ENCODE measurements around the gene ABCC5.

ABCC5 gene

DNA sequence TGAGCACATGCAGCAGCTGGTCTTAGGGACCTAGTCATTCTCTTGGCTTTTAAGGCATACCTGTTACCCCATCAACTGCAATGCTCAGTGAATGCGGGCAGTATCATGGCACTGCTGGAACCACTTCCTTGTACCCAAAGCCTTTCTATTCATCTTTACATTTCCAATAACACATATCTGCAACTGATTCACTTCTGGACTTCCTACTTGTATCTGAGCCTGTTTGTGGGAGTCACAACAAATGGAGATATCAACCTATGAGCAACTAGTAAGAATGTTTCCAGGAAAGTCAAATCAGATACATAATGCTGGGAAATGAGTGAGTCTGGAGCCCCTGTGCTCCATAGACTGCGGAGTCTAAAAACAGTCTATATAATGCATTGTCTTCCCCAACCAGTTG lies 71.6 kb downstream of the ABCC5 start:
- H3K27me3 ChIP-seq (ENCODE audit: insufficient read depth, low read length, poor library complexity): no peaks in the 10 kb centered on the region
- peaks cover 62% of the 10 kb centered on the region for H3K36me3 ChIP-seq (ENCODE audit: insufficient read depth, low read length)
- TF ChIP-seq, protein P1, sequence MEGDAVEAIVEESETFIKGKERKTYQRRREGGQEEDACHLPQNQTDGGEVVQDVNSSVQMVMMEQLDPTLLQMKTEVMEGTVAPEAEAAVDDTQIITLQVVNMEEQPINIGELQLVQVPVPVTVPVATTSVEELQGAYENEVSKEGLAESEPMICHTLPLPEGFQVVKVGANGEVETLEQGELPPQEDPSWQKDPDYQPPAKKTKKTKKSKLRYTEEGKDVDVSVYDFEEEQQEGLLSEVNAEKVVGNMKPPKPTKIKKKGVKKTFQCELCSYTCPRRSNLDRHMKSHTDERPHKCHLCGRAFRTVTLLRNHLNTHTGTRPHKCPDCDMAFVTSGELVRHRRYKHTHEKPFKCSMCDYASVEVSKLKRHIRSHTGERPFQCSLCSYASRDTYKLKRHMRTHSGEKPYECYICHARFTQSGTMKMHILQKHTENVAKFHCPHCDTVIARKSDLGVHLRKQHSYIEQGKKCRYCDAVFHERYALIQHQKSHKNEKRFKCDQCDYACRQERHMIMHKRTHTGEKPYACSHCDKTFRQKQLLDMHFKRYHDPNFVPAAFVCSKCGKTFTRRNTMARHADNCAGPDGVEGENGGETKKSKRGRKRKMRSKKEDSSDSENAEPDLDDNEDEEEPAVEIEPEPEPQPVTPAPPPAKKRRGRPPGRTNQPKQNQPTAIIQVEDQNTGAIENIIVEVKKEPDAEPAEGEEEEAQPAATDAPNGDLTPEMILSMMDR (IDR thresholded peaks at IDR 0.05; ENCODE audit: borderline replicate concordance, extremely low read depth, low read length, poor library complexity, severe bottlenecking): no peak
- TF ChIP-seq EZH2 (IDR thresholded peaks at IDR 0.05; ENCODE audit: borderline replicate concordance, low read depth, low read length, severe bottlenecking): no peak

DNA sequence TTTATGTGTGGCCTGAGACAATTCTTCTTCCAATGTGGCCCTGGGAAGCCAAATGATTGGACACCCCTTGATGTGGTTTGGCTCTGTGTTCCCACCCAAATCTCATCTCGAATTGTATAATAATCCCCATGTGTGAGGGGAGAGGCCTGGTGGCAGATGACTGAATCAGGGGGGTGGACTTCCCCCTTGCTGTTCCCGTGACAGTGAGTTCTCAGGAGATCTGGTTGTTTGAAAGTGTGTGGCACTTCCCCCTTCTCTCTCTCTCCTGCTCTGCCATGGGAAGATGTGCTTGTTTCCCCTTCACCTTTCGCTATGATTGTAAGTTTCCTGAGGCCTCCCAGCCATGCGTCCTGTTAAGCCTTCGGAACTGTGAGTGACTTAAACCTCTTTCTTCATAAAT lies 72.9 kb downstream of the ABCC5 start:
- Histone ChIP-seq H2AFZ (ENCODE audit: low read depth, low read length) (no peak overlapping the region), H4K20me1 (ENCODE audit: insufficient read depth, low read length) (no peaks in the 10 kb centered on the region), H3K27me3 (ENCODE audit: insufficient read depth, low read length, poor library complexity) (no peaks in the 10 kb centered on the region), H3K27ac (ENCODE audit: low read length) (no peak overlapping the region), H3K79me2 (ENCODE audit: insufficient read depth, low read length) (no peaks in the 10 kb centered on the region), H3K36me3 (ENCODE audit: insufficient read depth, low read length) (peaks cover 59% of the 10 kb centered on the region), H3K4me1 (ENCODE audit: insufficient read depth, low read length) (no peaks in the 10 kb centered on the region), H3K4me2 (ENCODE audit: insufficient read depth, low read length) (no peak overlapping the region), H3K4me3 (ENCODE audit: low read depth in 1 of 2, low read length in 2 of 2) (no peak overlapping the region), H3K9ac (ENCODE audit: low read depth, low read length) (no peak overlapping the region), H3K9me3 (ENCODE audit: insufficient read depth, low read length, severe bottlenecking) (no peaks in the 10 kb centered on the region)
- TF ChIP-seq EZH2 (IDR thresholded peaks at IDR 0.05; ENCODE audit: borderline replicate concordance, low read depth, low read length, severe bottlenecking): no peak
- TF ChIP-seq, protein P1 (IDR thresholded peaks at IDR 0.05; ENCODE audit: borderline replicate concordance, extremely low read depth, low read length, poor library complexity, severe bottlenecking): no peak
- ATAC-seq (ENCODE audit: insufficient read depth, low read depth): no peak
- no peak for DNase-seq

More for the DNA sequence above, 71.6 kb downstream of the ABCC5 start:
- H3K4me2 ChIP-seq (ENCODE audit: insufficient read depth, low read length): no peak overlapping the region
- no peak overlapping the region for H3K4me3 ChIP-seq (ENCODE audit: low read depth in 1 of 2, low read length in 2 of 2)
- H3K9ac ChIP-seq (ENCODE audit: low read depth, low read length): no peak overlapping the region
- H3K27ac ChIP-seq (ENCODE audit: low read length): no peak overlapping the region
- H2AFZ ChIP-seq (ENCODE audit: low read depth, low read length): no peak overlapping the region
- no peaks in the 10 kb centered on the region for H3K4me1 ChIP-seq (ENCODE audit: insufficient read depth, low read length)
- no peak for DNase-seq
- ATAC-seq (ENCODE audit: insufficient read depth, low read depth): no peak
- H3K79me2 ChIP-seq (ENCODE audit: insufficient read depth, low read length): no peaks in the 10 kb centered on the region
- no peaks in the 10 kb centered on the region for H4K20me1 ChIP-seq (ENCODE audit: insufficient read depth, low read length)
- H3K9me3 ChIP-seq (ENCODE audit: insufficient read depth, low read length, severe bottlenecking): no peaks in the 10 kb centered on the region

DNA sequence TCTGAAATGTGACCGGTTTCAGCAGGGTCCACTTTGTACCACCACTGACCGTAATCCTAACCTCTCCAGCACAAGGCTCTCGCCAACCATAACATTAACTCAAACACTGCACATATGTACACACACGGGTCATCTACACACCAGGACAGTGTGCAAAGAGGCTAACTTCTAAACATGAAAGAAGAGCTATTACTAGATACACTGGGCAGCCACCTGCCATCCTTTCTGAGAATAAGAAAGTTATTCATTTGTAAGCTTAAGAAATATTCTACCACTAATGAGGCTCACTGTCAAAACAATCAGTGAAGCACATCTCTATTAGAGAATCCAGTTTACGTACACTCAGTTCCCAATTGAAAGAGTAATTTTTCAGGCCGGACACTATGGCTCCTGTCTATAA lies 73.9 kb downstream of the ABCC5 start:
- no peak for ATAC-seq (ENCODE audit: insufficient read depth, low read depth)
- Histone ChIP-seq H3K4me3 (ENCODE audit: low read depth in 1 of 2, low read length in 2 of 2) (no peak overlapping the region), H3K27me3 (ENCODE audit: insufficient read depth, low read length, poor library complexity) (no peaks in the 10 kb centered on the region), H3K79me2 (ENCODE audit: insufficient read depth, low read length) (no peaks in the 10 kb centered on the region), H3K9me3 (ENCODE audit: insufficient read depth, low read length, severe bottlenecking) (no peaks in the 10 kb centered on the region), H2AFZ (ENCODE audit: low read depth, low read length) (no peak overlapping the region), H4K20me1 (ENCODE audit: insufficient read depth, low read length) (no peaks in the 10 kb centered on the region), H3K4me1 (ENCODE audit: insufficient read depth, low read length) (no peaks in the 10 kb centered on the region), H3K4me2 (ENCODE audit: insufficient read depth, low read length) (no peak overlapping the region), H3K27ac (ENCODE audit: low read length) (no peak overlapping the region), H3K36me3 (ENCODE audit: insufficient read depth, low read length) (peaks cover 55% of the 10 kb centered on the region), H3K9ac (ENCODE audit: low read depth, low read length) (no peak overlapping the region)
- TF ChIP-seq, protein P1 (IDR thresholded peaks at IDR 0.05; ENCODE audit: borderline replicate concordance, extremely low read depth, low read length, poor library complexity, severe bottlenecking): no peak
- no peak for DNase-seq

DNA sequence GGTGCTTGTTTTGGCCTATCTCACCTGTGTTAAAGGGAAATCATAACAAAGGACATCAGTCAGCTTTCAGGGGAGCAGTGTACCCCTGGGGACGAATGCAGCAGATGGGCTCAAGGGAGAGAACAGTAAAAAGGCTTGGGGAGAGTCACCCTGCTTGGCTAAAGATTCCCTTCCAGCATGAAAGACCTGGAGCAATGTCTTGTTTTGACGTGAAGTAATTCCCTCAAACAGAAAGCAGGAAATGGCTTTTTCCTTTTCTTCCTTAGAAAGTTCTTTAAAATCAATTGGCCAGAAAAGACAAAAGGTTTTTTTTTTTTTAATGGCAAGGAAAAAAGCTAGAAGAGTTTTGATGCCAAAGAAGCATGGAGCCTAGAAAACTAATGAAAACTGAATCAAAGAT lies 76.5 kb downstream of the ABCC5 start:
- Histone ChIP-seq H3K79me2 (ENCODE audit: insufficient read depth, low read length) (no peaks in the 10 kb centered on the region), H3K4me3 (ENCODE audit: low read depth in 1 of 2, low read length in 2 of 2) (no peak overlapping the region), H2AFZ (ENCODE audit: low read depth, low read length) (no peak overlapping the region), H3K27me3 (ENCODE audit: insufficient read depth, low read length, poor library complexity) (no peaks in the 10 kb centered on the region), H3K27ac (ENCODE audit: low read length) (no peak overlapping the region), H3K4me2 (ENCODE audit: insufficient read depth, low read length) (no peak overlapping the region), H3K9ac (ENCODE audit: low read depth, low read length) (no peak overlapping the region), H3K4me1 (ENCODE audit: insufficient read depth, low read length) (no peaks in the 10 kb centered on the region), H3K9me3 (ENCODE audit: insufficient read depth, low read length, severe bottlenecking) (no peaks in the 10 kb centered on the region), H4K20me1 (ENCODE audit: insufficient read depth, low read length) (no peaks in the 10 kb centered on the region), H3K36me3 (ENCODE audit: insufficient read depth, low read length) (peaks cover 57% of the 10 kb centered on the region)
- no peak for ATAC-seq (ENCODE audit: insufficient read depth, low read depth)
- TF ChIP-seq, protein P1 (IDR thresholded peaks at IDR 0.05; ENCODE audit: borderline replicate concordance, extremely low read depth, low read length, poor library complexity, severe bottlenecking): no peak
- no peak for TF ChIP-seq EZH2 (IDR thresholded peaks at IDR 0.05; ENCODE audit: borderline replicate concordance, low read depth, low read length, severe bottlenecking)
- DNase-seq: no peak

Data from DND-41 (cell line).